H1 (cell line): ENCODE measurements around the gene LIF.

Source experiments
- EGR1 ChIP-seq: IDR thresholded peaks from 2 replicates; pipeline ENCODE4 v1.6.1; 2011; ENCODE audit warnings: low read depth, low read length, borderline replicate concordance
- EP300 ChIP-seq, 2 experiments: IDR thresholded peaks; 1 replicate in 1 of 2; 2 replicates in 1 of 2; pipeline ENCODE4 v1.6.1; 2011 to 2012; ENCODE audit warnings: low read depth in 2 of 2, low read length in 2 of 2, mild to moderate bottlenecking in 2 of 2, borderline replicate concordance in 1 of 2, inconsistent platforms in 1 of 2, moderate library complexity in 1 of 2
- EZH2 ChIP-seq: fragments of 200-600 bp; sonication (generic); IDR thresholded peaks from 2 replicates; pipeline ENCODE4 v1.7.1; 2012; ENCODE audit warnings: low read depth, mild to moderate bottlenecking, moderate library complexity, low read length, inconsistent platforms; ENCODE audit not compliant: severe bottlenecking
- FOSL1 ChIP-seq: IDR thresholded peaks from 2 replicates; pipeline ENCODE4 v1.6.1; 2011; ENCODE audit warnings: mild to moderate bottlenecking, low read depth, low read length, moderate library complexity; ENCODE audit not compliant: insufficient read depth
- JUN ChIP-seq: IDR thresholded peaks from 2 replicates; pipeline ENCODE4 v1.6.1; 2011; ENCODE audit warnings: low read depth, mild to moderate bottlenecking, improper control_type of control experiment, low read length
- NANOG ChIP-seq: IDR thresholded peaks from 2 replicates; pipeline ENCODE4 v1.6.1; 2011; ENCODE audit warnings: low read length, low read depth, mild to moderate bottlenecking, inconsistent platforms; ENCODE audit not compliant: insufficient read depth, poor library complexity, severe bottlenecking
- NRF1 ChIP-seq: IDR thresholded peaks from 2 replicates; pipeline ENCODE4 v1.6.1; 2011; ENCODE audit warnings: mild to moderate bottlenecking, low read depth, low read length, improper control_type of control experiment
- POLR2A ChIP-seq, 2 experiments: IDR thresholded peaks; 1 replicate in 1 of 2; 2 replicates in 1 of 2; pipeline ENCODE4 v1.6.1; 2011; ENCODE audit warnings: low read depth in 2 of 2, low read length in 2 of 2, mild to moderate bottlenecking in 2 of 2; ENCODE audit errors: control extremely low read depth in 1 of 2
- RXRA ChIP-seq: IDR thresholded peaks from 2 replicates; pipeline ENCODE4 v1.6.1; 2011; ENCODE audit warnings: low read depth, mild to moderate bottlenecking, low read length, moderate library complexity; ENCODE audit not compliant: insufficient read depth
- SRF ChIP-seq: IDR thresholded peaks from 2 replicates; pipeline ENCODE4 v1.6.1; 2011; ENCODE audit warnings: mild to moderate bottlenecking, low read depth, low read length, moderate library complexity
- TF ChIP-seq, protein P1 (sequence below): IDR thresholded peaks from 2 replicates; pipeline ENCODE4 v1.6.1; 2012; ENCODE audit warnings: inconsistent platforms
- TF ChIP-seq, protein P2 (sequence below), 3 experiments: IDR thresholded peaks; 1 replicate in 2 of 3; 2 replicates in 1 of 3; pipeline versions ENCODE4 v1.5.1 to v1.6.1; 2011; ENCODE audit warnings: low read length in 3 of 3, mild to moderate bottlenecking in 3 of 3, inconsistent platforms in 2 of 3, low read depth in 1 of 3, moderate library complexity in 1 of 3; ENCODE audit not compliant: insufficient read depth in 1 of 3; ENCODE audit errors: control extremely low read depth in 1 of 3
- TF ChIP-seq, protein P3 (sequence below): IDR thresholded peaks from 2 replicates; pipeline ENCODE4 v1.6.1; 2011; ENCODE audit warnings: low read depth, mild to moderate bottlenecking, low read length; ENCODE audit not compliant: insufficient read depth

DNA sequence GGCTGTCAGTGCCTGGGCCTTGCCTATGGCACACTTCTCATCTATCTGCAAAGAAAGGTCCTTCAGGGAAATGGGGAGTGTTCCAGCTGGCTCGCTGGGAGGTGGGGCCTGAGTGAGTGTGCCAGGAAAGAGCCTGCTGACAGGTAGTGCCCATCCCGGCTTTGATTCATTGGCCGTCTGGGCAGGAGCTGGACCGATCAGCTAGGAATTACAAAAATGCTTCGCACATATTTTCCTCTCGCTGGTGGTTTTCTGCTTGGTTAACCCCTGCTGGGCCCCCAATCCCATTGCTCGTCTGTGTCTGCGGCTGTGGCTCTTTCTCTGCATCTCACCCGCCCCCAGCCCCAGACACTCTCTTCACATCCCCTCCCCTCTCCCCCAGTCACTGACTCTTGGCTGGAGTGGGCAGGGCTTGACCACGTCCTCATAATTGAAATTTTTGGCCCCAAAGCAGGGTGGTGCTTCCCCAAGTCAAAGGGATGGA lies 10.8 kb downstream of the LIF start:
- TF ChIP-seq, protein P1, sequence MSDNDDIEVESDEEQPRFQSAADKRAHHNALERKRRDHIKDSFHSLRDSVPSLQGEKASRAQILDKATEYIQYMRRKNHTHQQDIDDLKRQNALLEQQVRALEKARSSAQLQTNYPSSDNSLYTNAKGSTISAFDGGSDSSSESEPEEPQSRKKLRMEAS: no peak
- TF ChIP-seq, protein P2, sequence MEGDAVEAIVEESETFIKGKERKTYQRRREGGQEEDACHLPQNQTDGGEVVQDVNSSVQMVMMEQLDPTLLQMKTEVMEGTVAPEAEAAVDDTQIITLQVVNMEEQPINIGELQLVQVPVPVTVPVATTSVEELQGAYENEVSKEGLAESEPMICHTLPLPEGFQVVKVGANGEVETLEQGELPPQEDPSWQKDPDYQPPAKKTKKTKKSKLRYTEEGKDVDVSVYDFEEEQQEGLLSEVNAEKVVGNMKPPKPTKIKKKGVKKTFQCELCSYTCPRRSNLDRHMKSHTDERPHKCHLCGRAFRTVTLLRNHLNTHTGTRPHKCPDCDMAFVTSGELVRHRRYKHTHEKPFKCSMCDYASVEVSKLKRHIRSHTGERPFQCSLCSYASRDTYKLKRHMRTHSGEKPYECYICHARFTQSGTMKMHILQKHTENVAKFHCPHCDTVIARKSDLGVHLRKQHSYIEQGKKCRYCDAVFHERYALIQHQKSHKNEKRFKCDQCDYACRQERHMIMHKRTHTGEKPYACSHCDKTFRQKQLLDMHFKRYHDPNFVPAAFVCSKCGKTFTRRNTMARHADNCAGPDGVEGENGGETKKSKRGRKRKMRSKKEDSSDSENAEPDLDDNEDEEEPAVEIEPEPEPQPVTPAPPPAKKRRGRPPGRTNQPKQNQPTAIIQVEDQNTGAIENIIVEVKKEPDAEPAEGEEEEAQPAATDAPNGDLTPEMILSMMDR (IDR thresholded peaks at IDR 0.05; ENCODE audit: control extremely low read depth in 1 of 3, insufficient read depth in 1 of 3, low read depth in 1 of 3, low read length in 3 of 3): no peak
- no peak for TF ChIP-seq EZH2
- no peak for TF ChIP-seq RXRA
- TF ChIP-seq FOSL1: no peak
- TF ChIP-seq NRF1: no peak
- TF ChIP-seq EP300 (IDR thresholded peaks at IDR 0.05; ENCODE audit: borderline replicate concordance in 1 of 2, low read depth in 2 of 2, low read length in 2 of 2): no peak
- TF ChIP-seq EGR1: no peak
- TF ChIP-seq SRF: no peak
- TF ChIP-seq, protein P3, sequence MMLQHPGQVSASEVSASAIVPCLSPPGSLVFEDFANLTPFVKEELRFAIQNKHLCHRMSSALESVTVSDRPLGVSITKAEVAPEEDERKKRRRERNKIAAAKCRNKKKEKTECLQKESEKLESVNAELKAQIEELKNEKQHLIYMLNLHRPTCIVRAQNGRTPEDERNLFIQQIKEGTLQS: no peak
- no peak for TF ChIP-seq POLR2A (IDR thresholded peaks at IDR 0.05; ENCODE audit: control extremely low read depth in 1 of 2, low read depth in 2 of 2, low read length in 2 of 2)
- no peak for TF ChIP-seq NANOG
- TF ChIP-seq JUN: no peak
